CD4-positive, alpha-beta T cell (primary cell): Measurements from ENCODE around the gene DDX50. TPM values are rescaled to one million over a fixed set of nuclear protein-coding genes. Genes with fewer than 3 reads are reported as not detected.

ENCODE experiments used
- ATAC-seq: fragments of 200-7000 bp; cut with Tn5 transposase; one replicate; pipeline ENCODE4 v1.10.0; 2022; ENCODE audit warnings: mild to moderate bottlenecking; ENCODE audit not compliant: poor library complexity
- CTCF ChIA-PET: fragments of 350-600 bp; sonication (Branson Sonifier 250); formaldehyde crosslinking; loops from one replicate; lab custom pipeline; 2021; ENCODE audit warnings: antibody characterized with exemption, inconsistent platforms; lab: Charles Lee
- POLR2A ChIA-PET: fragments of 350-600 bp; sonication (Branson Sonifier 250); formaldehyde crosslinking; loops from one replicate; lab custom pipeline; 2021; ENCODE audit warnings: antibody characterized with exemption, inconsistent platforms; lab: Charles Lee
- DNase-seq, 14 experiments: peaks; one replicate each; pipeline ENCODE4 v3.0.0-alpha.2; 2013 to 2020; ENCODE audit warnings: mixed read lengths in 2 of 14
- H3K27ac ChIP-seq, 2 donors: one replicate each; pipeline versions ENCODE4 v1.5.1 to v1.7.0; 2013; ENCODE audit warnings: low read length in 2 of 2, low read depth in 1 of 2, mild to moderate bottlenecking in 1 of 2
- H3K27me3 ChIP-seq, 2 experiments: 1 replicate in 1 of 2; 2 replicates in 1 of 2; pipeline versions ENCODE4 v1.6.1 to v1.7.0; 2013; ENCODE audit warnings: low read length in 2 of 2, control low read depth in 1 of 2, mild to moderate bottlenecking in 1 of 2, moderate library complexity in 1 of 2; ENCODE audit not compliant: insufficient read depth in 2 of 2, control insufficient read depth in 1 of 2
- H3K36me3 ChIP-seq: one replicate; pipeline ENCODE4 v1.6.1; 2013; ENCODE audit warnings: low read length, control low read depth; ENCODE audit not compliant: insufficient read depth
- H3K4me1 ChIP-seq: one replicate; pipeline ENCODE4 v1.6.1; 2013; ENCODE audit warnings: low read length, control low read depth; ENCODE audit not compliant: insufficient read depth
- H3K4me3 ChIP-seq: one replicate; pipeline ENCODE4 v1.5.1; 2013; ENCODE audit warnings: mild to moderate bottlenecking, low read length, moderate library complexity
- H3K9me3 ChIP-seq, 2 experiments: 1 replicate in 1 of 2; 2 replicates in 1 of 2; pipeline versions ENCODE4 v1.6.1 to v1.7.0; 2013; ENCODE audit warnings: low read length in 2 of 2, mild to moderate bottlenecking in 2 of 2, control low read depth in 1 of 2, moderate library complexity in 1 of 2; ENCODE audit not compliant: control insufficient read depth in 1 of 2, insufficient read depth in 1 of 2
- H3K27ac Mint-ChIP-seq: one replicate; pipeline ENCODE4 v1.8.0; 2020; ENCODE audit warnings: mixed read lengths
- H3K27me3 Mint-ChIP-seq: one replicate; pipeline ENCODE4 v1.8.0; 2021; ENCODE audit warnings: mixed read lengths
- H3K36me3 Mint-ChIP-seq: one replicate; pipeline ENCODE4 v1.8.0; 2021; ENCODE audit warnings: low read depth, mixed read lengths
- H3K4me1 Mint-ChIP-seq: one replicate; pipeline ENCODE4 v1.8.0; 2021; ENCODE audit warnings: low read depth, mixed read lengths
- H3K4me3 Mint-ChIP-seq: one replicate; pipeline ENCODE4 v1.8.0; 2020; ENCODE audit warnings: mild to moderate bottlenecking, mixed read lengths
- H3K9me3 Mint-ChIP-seq: one replicate; pipeline ENCODE4 v1.8.0; 2020; ENCODE audit warnings: mixed read lengths
- intact Hi-C, 2 experiments: fragments of 100-400 bp; cut with DNase I in 1 of 2; cut with micrococcal nuclease in 1 of 2; formaldehyde crosslinking; loops; one replicate each; pipeline versions ENCODE4 v1.15.1 to v1.9.0; 2023 to 2025; cut with DNase I, micrococcal nuclease
- total RNA-seq, 174 experiments: library from RNA in 2 of 174; stranded (reverse) in 2 of 174; gene quantifications; one replicate each; pipeline ENCODE4 v1.2.3 and lab custom pipeline; 2021 to 2026
- TF ChIP-seq, protein P1 (sequence below): fragments of 200-600 bp; IDR thresholded peaks from one replicate; pipeline ENCODE4 v1.8.0; 2022; ENCODE audit warnings: antibody characterized with exemption, mild to moderate bottlenecking

DDX50 gene
- total RNA-seq, 2 experiments from 2014 or later: 46.8 to 47.5 TPM

DNA sequence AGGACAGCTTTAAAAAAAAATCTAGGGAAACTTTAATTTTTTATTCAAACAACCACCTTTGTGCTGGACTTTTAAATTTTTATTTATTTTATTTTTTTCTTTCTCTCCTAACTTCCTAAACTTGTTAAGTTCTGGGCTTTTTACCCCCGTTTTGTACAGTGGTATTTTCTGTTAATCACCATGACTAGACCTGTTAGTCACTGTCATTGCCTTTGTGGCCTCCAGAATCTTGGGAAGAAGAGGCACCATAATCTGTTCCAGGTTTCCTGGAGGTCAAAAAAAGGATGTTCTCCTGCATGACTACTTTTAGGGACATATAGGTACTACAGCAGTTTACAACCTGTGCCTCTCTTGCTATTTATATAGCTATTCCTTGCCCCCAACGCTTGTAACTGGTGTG lies 31.1 kb upstream of the DDX50 start:
- Mint-ChIP-seq H3K9me3 (no peaks in the 10 kb centered on the region), H3K4me1 (peaks cover 9% of the 10 kb centered on the region), H3K27ac (no peak overlapping the region), H3K27me3 (no peaks in the 10 kb centered on the region), H3K4me3 (no peak overlapping the region), H3K36me3 (no peaks in the 10 kb centered on the region)
- TF ChIP-seq, protein P1, sequence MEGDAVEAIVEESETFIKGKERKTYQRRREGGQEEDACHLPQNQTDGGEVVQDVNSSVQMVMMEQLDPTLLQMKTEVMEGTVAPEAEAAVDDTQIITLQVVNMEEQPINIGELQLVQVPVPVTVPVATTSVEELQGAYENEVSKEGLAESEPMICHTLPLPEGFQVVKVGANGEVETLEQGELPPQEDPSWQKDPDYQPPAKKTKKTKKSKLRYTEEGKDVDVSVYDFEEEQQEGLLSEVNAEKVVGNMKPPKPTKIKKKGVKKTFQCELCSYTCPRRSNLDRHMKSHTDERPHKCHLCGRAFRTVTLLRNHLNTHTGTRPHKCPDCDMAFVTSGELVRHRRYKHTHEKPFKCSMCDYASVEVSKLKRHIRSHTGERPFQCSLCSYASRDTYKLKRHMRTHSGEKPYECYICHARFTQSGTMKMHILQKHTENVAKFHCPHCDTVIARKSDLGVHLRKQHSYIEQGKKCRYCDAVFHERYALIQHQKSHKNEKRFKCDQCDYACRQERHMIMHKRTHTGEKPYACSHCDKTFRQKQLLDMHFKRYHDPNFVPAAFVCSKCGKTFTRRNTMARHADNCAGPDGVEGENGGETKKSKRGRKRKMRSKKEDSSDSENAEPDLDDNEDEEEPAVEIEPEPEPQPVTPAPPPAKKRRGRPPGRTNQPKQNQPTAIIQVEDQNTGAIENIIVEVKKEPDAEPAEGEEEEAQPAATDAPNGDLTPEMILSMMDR: no peak
- Histone ChIP-seq H3K4me3 (no peak overlapping the region), H3K9me3 (peaks cover 0 to 5% of the 10 kb centered on the region in 2 experiments), H3K27me3 (no peaks in the 10 kb centered on the region), H3K4me1 (no peaks in the 10 kb centered on the region), H3K36me3 (no peaks in the 10 kb centered on the region), H3K27ac (no peak overlapping the region)
- ATAC-seq (no peak), DNase-seq (no peak)
- ChIA-PET POLR2A (no interaction called here), CTCF (no interaction called here)
- intact Hi-C loops: no loop called here

DNA sequence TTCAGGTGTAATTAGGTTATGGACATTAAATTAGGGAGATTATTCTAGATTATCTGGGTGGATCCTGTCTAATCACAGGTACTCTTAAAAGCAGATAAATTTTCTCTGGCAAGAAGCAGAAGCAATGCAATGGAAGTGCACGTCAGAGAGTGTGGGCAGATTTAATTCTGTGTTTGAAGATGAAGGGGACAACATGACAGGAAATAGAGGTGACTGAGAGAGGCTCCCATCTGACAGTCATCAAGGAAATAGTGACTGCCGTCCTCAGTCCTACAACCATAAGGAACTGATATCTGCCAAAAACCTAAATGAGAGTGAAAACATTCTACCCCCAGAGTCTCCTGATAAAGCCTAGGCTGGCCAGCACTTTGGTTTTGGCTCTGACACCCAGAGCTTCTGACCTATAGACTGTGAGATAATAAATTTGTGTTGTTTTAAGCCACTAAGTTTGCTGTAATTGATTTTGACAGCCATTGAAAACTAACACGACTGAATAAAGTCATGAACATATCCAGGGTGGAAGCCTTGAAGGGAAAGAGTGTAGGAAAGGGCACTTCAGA lies 30.5 kb upstream of the DDX50 start:
- ATAC-seq: peak; percentile 86
- H3K36me3 ChIP-seq: no peaks in the 10 kb centered on the region
- DNase-seq: peak in 1 of 14 experiments; percentile 9
- H3K36me3 Mint-ChIP-seq: no peaks in the 10 kb centered on the region
- no peak overlapping the region for H3K27ac ChIP-seq
- peaks cover 0 to 5% of the 10 kb centered on the region in 2 experiments for H3K9me3 ChIP-seq
- H3K9me3 Mint-ChIP-seq: no peaks in the 10 kb centered on the region
- H3K4me3 ChIP-seq: no peak overlapping the region
- POLR2A ChIA-PET: no interaction called here
- intact Hi-C loops: no loop called here
- CTCF ChIA-PET: no interaction called here
- no peaks in the 10 kb centered on the region for H3K4me1 ChIP-seq
- TF ChIP-seq, protein P1: no peak
- H3K27me3 Mint-ChIP-seq: no peaks in the 10 kb centered on the region
- H3K4me1 Mint-ChIP-seq: peaks cover 9% of the 10 kb centered on the region
- no peak overlapping the region for H3K4me3 Mint-ChIP-seq
- no peaks in the 10 kb centered on the region for H3K27me3 ChIP-seq
- H3K27ac Mint-ChIP-seq: no peak overlapping the region

DNA sequence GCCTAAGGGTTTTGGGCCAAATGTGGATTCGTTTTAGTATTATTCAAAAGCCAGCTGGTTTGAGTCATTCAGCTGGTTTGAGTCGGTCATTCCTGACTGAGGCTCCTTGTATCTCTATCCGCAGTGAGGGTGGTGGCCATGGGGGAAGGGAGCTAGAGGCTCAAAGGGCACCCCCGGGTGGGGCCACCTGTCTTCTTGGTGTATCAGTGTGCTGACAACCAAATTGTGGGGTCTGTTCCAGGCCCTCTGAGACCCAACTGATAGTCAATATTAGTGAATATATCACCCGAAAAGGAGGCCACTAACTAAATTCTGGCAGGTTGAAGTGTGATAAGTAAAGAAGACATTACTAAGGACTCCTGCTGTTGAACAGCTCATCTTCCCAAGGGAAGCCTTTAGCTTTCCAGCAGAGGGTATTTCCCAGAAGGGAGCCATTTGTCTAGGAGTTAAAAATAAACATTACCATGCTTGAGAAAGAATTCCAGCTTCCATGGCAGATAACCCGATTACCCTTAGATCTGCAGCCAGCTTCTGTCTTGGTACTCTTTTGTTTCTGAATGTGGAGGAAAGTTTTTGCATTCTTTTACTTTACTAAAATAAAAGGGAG lies 29.9 kb upstream of the DDX50 start:
- Histone ChIP-seq H3K4me3 (no peak overlapping the region), H3K9me3 (peaks cover 0 to 5% of the 10 kb centered on the region in 2 experiments), H3K27me3 (no peaks in the 10 kb centered on the region), H3K4me1 (no peaks in the 10 kb centered on the region), H3K36me3 (no peaks in the 10 kb centered on the region), H3K27ac (no peak overlapping the region)
- H3K27ac Mint-ChIP-seq: no peak overlapping the region
- peaks cover 9% of the 10 kb centered on the region for H3K4me1 Mint-ChIP-seq
- H3K9me3 Mint-ChIP-seq: no peaks in the 10 kb centered on the region
- ATAC-seq (no peak), DNase-seq (no peak)
- CTCF ChIA-PET: no interaction called here
- H3K27me3 Mint-ChIP-seq: no peaks in the 10 kb centered on the region
- intact Hi-C loops: no loop called here
- POLR2A ChIA-PET: no interaction called here
- H3K4me3 Mint-ChIP-seq: no peak overlapping the region
- H3K36me3 Mint-ChIP-seq: no peaks in the 10 kb centered on the region
- TF ChIP-seq, protein P1: no peak
